ENCODE results near the gene DNMT3A.

DNMT3A gene

DNA sequence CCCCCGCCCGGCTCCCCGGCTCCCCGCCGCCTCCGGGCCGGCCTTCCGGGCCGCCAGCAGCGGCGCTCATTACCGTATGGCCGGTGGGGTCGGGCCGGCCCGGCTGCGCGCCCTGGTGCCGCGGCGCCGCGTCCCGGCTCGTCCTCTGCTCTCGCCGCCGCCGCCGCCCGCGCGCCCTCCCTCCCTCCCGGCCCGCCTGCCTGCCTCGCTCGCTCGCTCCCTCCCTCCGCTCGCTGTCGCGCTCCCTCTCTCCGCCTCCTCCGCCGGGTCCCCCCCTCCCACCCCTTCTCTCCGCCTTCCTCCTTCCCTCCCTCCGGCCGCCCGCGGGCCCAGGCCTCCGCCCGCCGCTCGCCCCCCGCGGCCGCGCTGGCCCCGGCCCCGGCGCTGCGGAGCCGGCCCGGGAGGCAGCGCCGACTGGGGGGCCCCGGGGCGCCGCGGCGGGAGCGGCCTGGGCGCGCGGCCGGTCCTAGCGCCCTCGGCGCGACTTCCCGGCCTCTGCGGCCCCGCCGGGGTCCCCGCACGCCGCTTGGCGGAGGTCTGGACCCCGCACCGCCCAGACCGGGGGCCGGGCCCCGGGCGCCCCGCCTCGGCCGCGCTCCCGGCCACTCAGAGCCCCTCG lies at the start of gene DNMT3A:
Gene DNMT3A (minus strand): TSS at position 173 of the 619 bp plus-strand sequence. CDS start 27,941 bp downstream, outside the sequence.
- no peak for DNase-seq (ENCODE audit: low spot score)

DNA sequence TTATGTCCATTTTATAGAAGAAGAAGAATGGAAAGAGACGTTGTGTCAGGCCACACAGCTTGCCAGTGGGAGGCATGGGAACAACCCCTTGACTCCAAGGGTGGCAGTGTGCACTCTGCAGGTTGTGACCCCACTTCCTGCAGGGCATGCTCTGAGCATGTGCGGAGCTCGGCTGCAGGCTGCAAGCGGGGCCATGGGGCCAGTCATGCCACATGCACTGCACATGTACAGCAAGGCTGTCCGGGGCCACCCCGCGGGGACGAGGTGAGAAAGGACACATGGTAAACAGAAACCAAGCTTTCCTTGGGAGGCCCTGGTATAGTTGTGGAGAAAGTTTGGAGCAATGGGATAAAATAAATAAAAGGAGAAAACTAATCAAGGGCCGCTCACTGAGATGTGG lies 47.4 kb upstream of the DNMT3A start:
- DNase-seq (ENCODE audit: low spot score), result no peak

- no peak for DNase-seq (ENCODE audit: low spot score)
Measured at GRCh38 chr2:25388491-25388890, 46.8 kb upstream of the DNMT3A start.

DNA sequence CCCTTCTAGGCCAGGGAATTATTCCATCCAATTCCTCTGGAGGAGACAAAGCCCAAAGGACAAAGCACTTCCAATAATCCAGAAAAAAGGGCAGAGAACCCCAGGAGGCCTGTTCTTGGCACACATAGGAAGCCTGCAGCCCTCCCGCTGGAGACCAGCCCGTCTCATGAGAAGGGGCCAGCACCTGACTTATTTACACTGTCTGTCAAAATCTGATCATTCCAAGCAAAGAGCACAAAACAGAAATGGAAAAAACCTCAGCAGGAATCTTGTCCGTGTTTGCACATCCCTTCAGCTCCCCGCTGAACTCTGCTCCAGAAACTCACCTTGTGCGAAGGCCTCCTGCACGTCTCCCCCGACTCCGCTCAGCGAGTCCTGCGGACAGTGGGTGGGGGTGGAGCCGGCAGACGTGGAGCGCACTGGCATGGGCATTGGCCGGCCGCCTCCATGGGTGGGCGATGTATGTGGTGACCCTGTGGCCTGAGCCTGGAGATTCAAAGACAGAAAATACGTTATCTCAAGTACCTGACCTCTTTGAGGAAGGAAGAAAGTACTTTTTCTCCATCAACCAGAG lies 46.2 kb upstream of the DNMT3A start:
- no peak for DNase-seq (ENCODE audit: low spot score)

GRCh38 chr2:25386971-25387875 lies 45.5 kb upstream of the DNMT3A start:
- DNase-seq (ENCODE audit: low spot score), result no peak

DNA sequence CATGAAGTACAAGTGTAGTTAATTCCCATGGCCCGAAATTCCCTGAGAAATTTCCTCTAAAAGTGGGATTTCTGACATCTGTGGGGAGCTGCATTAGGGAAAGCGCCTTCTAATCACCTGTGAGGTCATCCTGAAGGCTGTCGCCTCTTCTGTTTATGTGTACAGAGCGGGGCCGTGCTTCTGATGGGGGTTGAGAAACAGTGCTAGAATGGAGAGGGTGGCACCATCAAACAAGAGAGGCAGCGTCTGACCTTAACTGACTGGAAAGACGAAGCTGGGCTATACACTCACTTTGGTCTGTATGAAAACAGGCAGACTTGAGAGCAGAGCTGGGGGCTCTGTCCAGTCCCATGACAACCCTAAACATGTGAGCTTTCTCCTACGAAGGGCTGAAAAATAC lies 44.2 kb upstream of the DNMT3A start:
- no peak for DNase-seq (ENCODE audit: low spot score)

DNA sequence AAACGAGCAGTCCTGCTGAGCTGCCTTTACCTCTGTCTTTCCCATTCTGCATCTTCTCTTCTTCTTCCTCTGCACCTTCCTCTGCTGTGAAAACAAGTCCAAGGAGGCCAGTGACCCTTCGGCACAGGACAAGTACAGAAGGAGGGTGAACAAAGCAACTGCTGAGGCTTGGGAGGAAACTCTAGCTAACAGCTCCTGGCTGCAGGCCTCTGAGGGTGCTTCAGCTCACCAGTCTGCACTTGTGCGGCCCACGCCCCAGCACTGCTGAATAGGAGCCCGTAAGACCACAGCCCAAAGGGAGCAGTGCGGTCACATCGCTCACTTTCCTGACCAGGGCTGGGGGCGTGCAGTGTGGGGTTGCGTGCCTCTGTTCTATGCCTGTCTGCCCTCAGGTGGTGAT lies 42.1 kb upstream of the DNMT3A start:
- no peak for DNase-seq (ENCODE audit: low spot score)

DNA sequence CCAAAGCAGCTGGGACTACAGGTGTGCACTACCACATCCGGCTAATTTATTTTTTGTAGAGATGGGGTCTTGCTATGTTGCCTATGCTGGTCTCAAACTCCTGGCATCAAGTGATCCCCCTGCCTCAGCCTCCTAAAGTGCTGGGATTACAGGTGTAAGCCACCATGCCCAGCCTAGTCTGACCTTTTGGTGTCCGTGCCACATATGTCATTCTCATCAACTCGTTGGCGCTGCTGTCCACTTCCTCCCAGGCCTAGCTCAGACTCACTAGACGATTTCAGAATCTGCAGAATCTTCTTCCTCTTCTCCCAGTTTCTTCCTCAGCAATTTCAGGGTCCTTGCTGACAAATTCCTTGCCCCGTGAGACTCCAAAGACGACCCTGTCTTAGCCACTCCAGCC lies 39.8 kb upstream of the DNMT3A start:
- DNase-seq (ENCODE audit: low spot score), result no peak

- no peak for DNase-seq (ENCODE audit: low spot score)
Measured at GRCh38 chr2:25380586-25381375, 39.1 kb upstream of the DNMT3A start.

DNA sequence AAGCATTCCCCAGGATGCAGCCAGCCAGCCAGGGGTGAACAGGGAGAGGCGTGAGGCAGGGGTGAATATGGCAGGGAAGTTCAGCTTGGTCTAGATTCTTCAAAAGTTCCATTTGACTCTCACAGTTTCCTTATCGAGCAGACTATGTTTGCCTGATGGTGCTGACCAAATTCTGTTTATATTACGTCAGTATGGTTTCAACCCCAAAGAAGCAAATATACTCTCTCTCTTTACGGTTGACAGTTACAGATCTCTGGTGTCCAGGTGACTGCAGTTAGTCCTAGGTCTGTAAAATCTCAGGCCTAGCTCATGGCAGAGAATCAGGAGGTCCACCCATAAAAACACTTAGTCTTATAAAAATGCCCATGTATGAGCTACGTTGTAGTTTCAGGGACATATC lies 38.3 kb upstream of the DNMT3A start:
- no peak for DNase-seq (ENCODE audit: low spot score)

DNA sequence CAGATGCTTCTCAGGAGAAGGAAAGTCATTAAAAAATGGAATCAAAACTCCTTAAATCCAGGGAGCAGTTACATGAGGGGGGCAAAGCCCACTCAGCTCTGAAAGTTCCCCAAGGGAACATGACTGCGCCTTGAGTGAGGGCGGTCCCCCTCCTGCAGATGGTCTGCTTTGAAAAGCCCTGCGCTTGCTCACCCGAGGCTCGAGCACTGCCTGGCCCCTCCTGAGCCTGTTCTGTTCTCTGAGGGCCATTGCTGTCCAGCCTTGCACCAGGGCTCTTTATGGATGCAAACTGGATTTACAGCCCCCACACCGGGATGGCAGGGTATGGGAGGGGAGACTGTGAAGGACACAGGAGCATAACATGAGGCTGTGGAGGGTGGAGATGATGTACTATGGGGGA lies 37.8 kb upstream of the DNMT3A start:
- no peak for DNase-seq (ENCODE audit: low spot score)

- no peak for DNase-seq (ENCODE audit: low spot score)
Measured at GRCh38 chr2:25378731-25379490, 37.2 kb upstream of the DNMT3A start.

- no peak for DNase-seq (ENCODE audit: low spot score)
Measured at GRCh38 chr2:25377822-25378421, 36.2 kb upstream of the DNMT3A start.

GRCh38 chr2:25376750-25377621 lies 35.3 kb upstream of the DNMT3A start:
- DNase-seq (ENCODE audit: low spot score), result peak; percentile 48

DNA sequence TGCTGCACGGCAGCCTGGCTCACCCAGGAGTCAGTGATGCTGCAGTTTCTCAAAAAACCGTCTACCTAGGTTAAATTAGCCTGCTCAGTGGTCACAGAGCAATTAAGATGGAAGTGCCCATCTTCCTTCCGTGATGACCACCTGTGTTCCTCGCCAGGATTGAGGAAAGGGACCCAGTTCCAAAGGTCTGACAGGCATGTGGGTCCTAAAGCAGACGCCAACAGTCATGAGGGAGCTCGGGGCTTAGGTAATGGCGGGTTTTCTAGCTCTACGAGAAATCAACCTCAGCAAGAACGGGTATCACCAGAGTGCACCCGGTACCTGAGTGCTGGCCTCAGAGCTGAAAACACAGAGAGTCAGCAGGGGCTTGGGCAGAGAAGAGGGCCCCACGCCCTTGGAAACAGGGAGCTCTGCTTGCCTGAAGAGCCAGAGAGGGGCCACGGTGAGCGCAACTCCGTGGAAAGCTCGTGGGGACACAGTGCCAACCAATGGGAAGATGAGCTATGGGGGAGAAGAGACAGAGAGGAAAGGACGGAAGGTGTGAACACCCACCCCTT lies 34.3 kb upstream of the DNMT3A start:
- DNase-seq (ENCODE audit: low spot score), result no peak

GRCh38 chr2:25375371-25375988 lies 33.8 kb upstream of the DNMT3A start:
- no peak for DNase-seq (ENCODE audit: low spot score)

DNA sequence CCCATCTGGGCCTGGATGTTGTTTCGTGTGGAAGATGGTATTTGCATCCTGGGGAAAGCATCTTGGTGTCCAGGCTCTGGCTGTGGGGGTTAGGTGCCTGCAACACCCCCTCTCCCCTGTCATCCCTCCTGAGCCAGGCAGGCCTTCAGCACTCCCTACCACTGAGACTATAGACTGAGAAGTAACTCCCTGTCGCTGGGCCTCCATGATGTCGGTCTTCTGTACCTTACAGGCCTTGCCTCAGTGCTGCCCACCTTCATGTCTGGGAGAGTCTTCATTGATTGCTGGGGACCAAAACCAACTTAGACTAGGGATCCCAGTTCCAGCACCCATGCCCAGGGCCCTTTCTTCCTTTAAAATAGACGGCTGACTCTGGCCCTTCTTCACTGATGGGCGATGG lies 33.1 kb upstream of the DNMT3A start:
- DNase-seq (ENCODE audit: low spot score), result no peak

DNA sequence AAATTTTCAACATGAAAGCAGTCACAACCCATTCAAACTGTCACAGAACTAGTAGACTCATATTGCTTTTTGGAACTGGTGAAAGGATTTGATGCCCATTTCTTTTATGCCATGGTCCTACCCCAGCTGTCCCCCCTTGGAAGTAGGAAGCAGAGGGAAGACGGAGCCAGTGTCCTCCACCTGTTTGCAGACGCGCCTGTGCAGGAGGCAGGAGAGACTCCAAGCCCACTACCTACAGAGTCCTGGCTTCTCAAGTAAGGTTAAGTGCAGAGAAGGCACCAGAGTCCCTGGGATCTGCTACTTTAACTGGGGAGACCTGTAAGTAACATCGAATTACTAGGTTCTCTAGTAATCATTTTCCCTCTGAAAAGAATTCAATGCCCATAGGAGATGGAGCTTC lies 32.7 kb upstream of the DNMT3A start:
- DNase-seq (ENCODE audit: low spot score), result no peak

GRCh38 chr2:25373269-25373981 lies 31.7 kb upstream of the DNMT3A start:
- no peak for DNase-seq (ENCODE audit: low spot score)

Data from hematopoietic multipotent progenitor cell treated with erythropoietin and hydrocortisone succinate and interleukin-3 and kit ligand, for 17 days (in vitro differentiated cells).